Measurements from ENCODE around the gene BBS9.

BBS9 gene

DNA sequence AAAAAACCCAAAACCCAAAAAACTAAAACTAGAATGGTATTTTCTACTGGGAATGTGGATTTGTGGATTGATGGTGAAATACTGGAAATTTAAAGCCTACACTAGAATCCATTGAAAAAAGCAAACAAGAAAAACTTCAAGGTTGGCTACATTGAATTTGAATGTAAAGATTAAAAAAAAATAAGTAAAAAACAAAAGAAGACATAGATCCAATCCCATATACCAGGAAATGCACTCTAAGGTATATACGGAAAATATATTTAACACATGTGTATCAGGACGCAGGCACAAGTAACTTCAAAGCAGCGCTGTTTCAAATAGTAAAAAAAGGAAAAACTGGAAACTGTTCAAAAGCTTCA, 754 bp upstream of the BBS9 start:
- DNase-seq, result no peak

DNA sequence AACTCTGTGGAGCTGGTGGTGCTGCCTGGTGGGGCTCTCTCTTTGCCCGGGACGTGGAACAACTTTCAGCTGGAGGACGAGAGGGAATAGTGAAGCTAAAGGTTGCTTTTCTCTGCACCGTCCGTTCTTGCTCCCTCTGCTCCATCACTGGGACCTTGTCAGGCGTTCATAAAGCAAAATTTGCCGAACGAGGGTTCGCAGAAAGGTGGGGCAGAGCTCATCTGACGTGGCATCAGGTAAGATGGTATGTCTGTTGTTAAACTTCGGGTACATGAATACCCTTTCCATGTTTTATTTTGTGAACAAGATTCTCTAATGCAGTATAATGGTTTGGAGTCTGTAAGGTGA, 416 bp downstream of the BBS9 start:
- no peak for DNase-seq

DNA sequence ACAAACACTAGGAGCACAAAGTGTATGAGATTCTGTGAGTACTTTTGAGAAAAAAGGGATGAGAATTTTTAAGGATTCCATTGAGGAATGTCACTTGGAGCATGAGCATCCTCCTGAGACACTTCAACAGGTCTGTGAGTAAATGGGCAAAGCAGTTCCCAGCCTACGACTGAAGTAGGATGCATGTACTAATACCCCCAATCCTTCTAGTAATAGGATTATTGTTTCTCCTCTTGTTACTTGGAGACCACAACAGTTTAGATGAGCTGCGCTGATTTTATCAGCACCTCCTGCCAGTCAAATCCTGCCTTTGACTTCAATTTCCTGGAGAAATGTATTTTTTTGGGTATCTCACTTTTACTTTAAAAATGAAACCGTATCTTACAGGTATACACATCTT, 820 bp downstream of the BBS9 start:
- no peak for DNase-seq

DNA sequence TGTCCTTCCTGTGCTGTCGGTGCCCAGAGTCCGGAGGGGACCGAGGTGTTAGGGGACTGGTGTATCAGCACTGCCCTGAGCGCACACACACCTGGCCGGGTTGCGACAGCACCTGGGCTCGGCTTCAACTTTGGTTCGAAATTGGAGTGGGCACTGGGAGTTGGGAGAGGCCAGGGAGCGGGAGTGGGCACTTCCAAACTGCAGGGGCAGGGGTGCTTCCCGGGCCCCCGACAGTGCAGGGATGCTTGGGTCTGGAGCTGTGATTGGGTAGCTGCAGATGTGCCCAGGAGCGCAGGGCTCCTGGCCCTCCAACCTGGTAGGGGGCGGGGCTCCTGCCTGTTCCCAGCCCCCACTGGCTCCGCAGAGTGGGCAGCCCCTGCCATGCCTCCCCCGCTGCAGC, 7.7 kb downstream of the BBS9 start:
- no peak for DNase-seq

DNA sequence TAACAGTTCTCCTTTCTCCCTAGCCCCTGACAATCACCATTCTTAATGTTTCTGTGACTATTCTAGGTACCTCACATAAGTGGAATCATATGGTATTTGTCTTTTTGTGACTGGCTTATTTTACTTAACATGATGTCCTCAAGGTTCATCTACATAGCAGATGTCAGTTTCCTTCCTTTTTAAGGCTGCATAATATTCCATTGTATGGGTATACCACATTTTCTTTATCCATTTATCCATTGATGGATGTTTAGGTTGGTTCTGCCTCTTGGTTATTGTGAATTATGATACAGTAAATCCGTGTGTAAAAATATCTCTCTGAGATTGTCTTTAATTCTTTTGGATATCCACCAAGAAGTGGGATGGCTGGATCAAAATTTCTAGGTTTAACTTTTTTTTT, 13.2 kb downstream of the BBS9 start:
- no peak for DNase-seq

DNA sequence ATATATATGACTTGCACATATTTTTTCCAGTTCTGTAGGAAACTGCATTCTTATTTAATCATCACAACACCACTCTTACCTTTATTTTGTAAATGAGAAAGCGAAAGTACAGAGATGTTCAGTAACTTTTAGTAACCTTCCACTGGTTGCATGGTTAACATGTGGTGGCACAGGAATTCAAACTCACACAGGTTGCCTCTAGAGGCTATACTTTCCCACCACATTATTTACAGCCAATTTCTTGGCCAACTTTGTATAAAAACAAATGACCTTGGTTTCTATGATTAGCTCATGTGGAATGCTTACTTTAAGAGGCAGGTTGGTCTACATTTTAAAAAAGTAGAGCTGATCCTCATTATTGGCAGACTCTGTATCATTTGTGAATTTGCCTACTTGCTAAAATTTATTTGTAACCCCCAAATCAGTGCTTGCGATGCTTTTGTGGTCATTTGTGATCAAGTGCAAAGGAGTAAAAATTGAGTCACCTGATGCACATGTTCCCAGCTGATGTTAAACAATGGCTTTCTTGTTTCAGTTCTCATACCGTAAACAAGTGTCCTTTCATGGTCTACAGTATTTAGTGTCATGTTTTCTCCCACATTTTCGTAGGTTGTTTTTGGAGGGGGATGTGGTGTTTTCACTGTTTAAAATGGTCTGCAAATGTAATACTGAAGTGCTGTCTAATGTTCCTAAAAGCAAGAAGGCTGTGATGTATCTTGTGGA, 14.8 kb downstream of the BBS9 start:
- no peak for DNase-seq

DNA sequence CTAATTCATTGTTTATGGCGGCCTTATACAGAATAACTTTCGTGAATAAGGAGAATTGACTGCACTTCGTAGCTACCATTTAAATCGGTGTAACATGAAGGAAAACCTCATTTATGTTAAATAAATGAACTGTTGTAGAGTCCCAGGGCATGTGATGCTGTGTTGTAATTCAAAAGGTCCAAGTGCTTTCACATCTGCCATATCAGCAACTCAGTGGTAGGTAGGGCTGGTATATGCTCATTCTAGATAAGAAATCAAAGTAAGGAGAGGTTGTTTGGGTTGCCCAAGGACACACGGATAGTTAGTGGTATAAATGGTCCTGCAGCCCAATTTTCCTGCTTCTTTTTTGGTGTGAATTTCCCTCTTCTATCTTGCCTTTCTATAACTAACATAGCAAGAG, 15.8 kb downstream of the BBS9 start:
- no peak for DNase-seq

DNA sequence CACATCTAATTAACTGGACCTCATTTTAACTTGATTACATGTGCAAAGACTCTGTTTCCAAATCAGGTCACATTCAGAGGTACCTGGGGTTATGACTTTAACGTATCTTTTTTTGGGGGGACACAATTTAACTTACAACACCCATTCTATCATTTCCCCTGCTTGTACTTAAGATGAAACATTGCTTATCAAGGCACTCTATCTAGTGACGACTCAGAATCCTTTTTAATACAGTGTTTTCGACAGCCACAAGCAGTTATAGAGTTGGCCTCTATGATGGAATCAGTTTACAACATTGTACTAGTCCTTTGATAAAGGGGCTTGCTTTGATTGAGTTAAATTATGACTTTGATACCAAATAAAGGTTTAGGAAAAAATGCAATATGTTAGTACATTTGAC, 22.7 kb downstream of the BBS9 start:
- DNase-seq, result no peak

DNA sequence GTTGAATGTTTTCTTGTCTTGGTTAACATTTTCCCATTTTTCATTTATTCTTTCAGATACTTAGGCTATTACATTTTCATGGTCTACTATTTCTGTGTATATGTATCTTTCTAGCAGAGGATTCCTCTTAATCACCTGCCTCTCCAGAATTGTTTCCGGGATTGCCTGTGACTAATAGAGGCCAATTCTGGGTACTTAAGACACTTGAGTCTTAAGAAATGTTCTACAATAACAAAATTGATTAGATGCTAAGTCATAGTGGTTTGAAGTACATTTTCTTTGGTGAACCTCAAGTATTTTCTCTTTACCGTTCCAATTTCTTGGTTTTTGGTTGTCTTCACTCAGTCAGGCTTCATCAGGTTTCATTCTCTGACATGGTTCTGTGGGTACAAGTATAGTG, 26.4 kb downstream of the BBS9 start:
- DNase-seq, result no peak

DNA sequence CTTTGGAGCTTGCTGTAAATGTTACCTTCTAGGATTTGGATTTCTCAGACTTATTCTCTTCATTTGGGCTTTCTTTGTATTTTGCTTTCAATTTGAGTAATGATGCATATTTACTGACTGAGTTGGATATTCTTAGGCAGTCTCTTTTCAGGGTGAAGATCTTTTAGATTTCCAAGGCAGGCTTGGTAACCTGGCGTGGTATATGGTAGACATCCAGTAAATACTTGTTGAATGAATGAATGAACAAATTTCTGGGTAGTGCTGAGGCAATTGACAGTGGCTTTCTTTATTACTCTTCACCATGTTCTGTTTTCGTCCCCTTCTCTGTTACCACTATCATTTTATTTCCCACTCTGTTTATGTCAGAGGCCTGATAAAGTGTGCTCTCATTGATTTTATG, 27.1 kb downstream of the BBS9 start:
- DNase-seq, result no peak

DNA sequence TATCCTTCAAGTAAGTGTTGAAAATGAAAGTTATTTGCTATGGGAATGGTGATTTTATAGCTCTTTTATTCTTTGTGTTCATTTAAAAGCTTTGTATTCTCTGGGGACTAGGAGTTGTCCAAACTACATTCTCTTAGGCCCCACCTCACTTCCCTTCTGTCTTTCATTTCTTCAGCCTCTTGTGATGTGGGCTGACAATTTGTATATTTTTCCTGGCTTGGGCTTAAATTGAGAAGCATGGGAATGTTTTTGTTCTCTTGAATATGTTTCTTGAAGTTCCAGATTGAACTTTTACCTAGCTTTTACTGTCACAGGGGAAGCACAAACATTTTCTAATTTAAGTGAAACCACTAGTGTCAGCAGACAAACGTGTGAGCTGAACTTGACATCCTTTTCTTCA, 27.9 kb downstream of the BBS9 start:
- no peak for DNase-seq

DNA sequence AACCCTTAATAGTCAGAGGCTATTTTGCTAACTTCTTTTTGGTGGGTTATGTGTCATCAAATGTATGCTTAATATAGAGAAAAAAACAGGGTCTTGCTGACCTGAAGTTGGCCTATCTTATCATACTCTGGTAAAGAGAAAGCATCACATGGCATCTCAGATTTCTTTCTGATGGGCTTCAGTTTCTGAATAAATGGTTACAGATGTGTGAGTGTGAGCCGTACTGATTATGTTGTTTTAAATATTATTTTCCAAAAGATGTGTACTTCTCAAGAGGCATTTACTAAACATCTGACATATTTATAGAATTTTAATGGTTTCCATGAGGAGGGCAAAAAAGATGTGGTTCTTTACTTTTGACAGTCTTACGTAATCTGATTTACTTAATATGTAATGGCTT, 28.4 kb downstream of the BBS9 start:
- DNase-seq, result no peak

DNA sequence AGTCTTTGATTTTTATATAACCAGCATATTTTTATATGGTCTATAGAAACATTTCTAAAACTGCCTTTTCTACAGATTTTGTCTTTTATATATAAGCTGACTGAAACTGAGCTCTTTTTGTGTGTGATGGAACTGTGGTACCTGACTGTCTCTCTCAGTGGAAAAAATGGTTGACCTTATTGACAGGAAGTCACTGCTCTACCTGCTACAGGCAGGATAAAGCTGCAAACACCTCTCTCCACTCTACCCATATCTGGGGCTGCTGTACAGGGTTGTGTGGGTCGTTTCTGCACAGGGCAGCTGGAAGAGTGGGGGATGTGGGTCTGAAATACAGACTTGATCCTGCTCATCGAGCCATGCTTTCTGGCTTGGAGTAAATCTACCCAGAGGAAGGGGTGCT, 48.5 kb downstream of the BBS9 start:
- DNase-seq, result no peak

DNA sequence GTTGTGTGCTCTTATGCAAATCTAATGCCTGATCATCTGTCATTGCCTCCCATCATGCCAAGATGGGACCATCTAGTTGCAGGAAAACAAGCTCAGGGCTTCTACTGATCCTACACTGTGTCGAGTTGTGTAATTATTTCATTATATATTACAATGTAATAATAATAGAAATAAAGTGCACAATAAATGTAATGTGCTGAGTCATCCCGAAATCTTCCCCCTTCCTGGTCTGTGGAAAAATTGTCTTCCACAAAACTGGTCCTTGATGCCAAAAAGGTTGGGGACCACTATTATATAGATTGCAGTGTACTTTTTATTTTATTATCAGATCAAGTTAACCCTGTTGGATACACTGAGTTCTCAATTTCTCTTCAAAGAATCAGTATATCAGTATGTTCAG, 50.2 kb downstream of the BBS9 start:
- DNase-seq, result no peak

DNA sequence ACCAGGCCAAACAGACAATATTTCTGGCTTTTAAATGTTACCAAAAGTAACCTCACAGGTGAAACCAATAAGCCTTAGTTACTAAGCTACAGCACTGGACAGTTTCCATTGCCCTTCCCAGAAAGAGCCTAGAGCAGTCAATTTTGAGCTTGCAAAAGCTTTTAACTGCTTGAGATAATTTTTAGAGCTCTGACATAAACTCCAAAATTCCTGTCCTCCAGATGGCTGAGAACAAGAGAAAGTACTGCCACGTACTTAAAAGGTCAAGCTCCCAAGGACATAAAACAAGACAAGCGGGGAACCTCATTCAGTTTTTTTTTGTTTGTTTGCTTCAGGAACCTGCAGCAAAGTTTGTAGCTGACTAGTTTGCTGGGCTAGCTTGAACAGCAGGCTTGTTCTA, 54.1 kb downstream of the BBS9 start:
- DNase-seq, result no peak

DNA sequence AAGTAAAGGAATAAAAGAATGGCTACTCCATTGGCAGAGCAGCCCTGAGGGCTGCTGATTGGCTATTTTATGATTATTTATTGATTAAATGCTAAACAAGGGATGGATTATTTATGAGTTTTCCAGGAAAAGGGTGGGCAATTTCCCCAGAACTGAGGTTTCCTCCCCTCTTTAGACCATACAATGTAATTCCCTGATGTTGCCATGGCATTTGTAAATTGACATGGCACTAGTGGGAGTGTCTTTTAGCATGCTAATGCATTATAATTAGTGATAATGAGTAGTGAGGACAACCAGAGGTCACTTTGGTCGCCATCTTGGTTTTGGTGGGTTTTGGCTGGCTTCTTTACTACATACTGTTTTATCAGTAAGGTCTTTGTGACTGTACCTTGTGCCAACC, 55.5 kb downstream of the BBS9 start:
- DNase-seq, result no peak

DNA sequence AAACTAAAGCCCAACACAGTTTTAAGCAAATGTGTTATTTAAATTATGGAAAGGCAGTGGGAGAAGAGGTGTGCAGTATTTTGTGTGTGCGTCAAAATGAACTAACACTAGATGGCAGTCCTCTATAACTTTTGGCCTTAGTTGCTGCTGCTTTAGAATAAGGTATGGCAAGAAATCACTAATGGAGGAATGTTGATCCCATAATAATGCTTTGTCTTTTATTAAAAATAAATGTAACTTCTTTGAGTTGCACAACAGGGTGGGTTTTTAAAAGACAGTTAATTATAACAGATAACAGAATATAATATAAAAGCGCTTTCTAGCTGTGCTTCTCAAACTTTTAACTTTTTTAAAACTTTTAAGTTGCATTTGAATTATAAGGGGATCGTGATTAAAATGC, 56.4 kb downstream of the BBS9 start:
- DNase-seq, result peak; percentile 35

DNA sequence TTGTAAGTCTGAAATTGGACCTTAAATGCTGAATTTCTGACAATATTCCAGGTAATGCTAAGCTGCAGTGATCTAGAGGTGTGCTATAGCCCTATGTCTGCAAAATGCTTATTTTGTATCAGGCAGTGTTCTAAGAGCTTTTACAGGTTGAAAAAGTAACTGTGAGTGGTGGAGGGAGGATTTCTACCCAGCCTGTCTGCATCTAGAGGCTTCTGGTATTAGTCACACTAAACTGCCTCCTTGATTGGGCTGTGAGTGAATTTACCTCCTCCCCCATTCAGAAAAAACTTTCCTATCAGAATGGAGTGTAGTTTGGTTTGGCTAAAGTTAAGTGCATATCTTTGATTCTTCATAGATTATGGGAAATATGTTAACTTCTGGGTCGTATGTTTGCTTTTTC, 56.8 kb downstream of the BBS9 start:
- no peak for DNase-seq

DNA sequence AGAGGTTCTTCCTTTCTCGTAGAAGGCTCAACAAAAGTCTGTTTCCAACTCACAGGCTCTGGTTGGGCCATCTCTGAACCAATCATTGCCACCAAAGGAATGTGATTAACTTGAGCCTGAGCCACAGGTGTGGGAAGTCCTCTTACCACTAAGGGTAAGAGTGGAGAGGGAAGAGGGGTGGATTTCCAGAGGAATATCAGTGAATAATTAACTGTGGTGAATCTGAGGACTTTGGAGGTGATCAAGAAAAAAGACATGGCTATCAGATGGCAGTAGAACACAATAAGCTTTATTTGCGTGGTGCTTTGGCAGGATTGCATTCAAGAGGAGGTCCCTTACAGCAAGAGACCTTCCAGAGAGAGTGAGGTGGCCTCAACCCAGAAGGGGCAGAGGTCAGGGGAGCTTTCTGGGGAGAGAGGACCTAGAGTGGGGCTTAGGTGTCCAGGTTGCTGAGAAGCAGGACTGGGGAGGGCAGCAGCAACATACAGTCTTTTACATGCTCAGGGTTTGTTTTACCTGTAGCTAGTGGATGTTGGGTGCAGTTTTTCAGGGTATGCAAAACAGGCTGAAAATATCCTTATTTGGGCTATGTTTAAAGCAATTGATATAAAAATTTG, 61.4 kb downstream of the BBS9 start:
- no peak for DNase-seq

DNA sequence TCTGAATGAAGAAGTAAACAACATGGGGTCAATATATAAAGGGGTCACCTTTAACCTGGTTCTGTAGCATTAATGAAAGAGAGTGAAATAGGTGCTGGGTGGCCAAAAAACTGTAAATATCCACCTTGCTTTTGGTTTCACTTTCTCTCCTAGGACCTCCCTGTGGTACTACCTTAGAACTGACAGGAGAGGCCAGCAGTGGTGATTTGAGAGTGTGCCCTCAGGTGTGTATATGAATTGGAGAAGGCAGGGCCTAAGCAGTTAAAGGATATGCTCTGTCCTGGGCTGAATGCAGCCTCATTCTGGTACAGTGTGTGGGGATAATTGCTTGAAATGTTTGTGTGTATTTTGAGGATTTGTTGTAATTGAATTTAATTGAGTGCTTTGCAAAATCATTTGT, 62.0 kb downstream of the BBS9 start:
- no peak for DNase-seq

DNA sequence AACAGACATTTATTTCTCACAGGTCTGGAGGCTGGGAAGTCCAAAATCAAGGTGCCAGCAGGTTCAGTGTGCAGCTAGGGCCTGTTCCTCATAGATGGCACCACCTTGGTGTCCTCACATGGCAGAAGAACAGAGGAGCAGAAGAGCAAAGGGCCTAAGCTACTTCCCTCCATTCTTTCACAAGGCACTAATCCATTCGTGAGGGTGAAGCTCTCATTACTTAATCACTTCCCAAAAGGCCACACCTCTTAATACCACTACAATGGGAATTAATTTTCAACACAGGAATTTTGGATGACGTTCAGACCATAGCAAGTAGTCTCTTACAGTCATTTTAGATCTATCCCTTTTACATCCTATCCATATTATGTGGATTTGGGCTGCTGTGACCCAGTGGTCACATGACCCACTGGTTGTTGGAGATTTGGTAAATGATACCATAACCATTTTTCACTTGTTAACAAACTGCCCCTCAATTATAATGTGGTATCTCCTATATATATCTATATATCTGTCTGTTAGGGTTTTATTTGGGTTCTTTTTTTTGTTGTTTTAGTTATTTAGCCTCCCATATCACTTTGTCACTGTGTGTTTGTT, 63.4 kb downstream of the BBS9 start:
- no peak for DNase-seq

DNA sequence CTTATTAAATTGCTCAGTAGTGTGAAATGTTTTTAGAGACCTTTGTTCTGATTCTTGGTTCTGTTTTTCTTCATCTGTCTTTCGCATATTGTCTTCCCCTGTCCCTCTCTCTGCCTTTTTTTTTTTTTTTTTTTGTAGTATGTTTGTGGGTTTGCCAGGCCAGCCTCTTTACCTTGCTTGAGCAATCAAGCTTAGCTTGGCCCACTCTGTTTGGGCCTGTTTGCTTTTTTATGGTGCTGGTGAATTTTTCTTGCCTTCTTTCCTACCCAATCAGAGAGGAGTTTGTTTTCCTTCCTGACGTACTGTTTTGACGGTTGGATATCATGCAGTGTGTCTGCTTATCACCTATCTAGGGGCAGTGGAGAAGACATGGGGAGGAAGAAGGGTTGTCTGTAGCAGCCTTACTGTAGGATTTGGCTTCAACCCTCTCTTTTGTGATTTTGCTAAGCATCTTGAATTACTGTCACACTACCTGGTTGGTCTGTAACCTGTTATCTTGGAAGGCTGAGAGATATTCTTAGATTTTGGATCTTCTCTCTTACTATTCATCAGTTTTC, 64.0 kb downstream of the BBS9 start:
- no peak for DNase-seq

DNA sequence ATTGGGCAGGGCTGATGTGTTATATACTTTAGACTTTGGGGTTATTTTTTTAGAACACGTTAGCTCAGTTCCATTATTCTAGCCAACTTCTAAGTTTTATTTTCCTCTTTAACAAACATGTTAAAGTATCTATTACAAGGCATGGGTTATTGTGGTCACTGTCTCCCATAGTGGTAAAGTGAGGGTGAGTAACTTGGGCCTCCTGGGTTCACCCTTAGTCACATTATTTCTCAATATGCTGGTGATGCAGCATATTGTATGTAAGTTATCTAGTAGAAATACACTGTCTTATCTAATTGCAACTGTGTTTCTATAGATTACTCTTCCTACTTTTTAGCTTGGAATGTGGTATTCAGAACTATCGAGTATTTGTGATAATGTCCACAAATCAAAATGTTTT, 65.9 kb downstream of the BBS9 start:
- no peak for DNase-seq

DNA sequence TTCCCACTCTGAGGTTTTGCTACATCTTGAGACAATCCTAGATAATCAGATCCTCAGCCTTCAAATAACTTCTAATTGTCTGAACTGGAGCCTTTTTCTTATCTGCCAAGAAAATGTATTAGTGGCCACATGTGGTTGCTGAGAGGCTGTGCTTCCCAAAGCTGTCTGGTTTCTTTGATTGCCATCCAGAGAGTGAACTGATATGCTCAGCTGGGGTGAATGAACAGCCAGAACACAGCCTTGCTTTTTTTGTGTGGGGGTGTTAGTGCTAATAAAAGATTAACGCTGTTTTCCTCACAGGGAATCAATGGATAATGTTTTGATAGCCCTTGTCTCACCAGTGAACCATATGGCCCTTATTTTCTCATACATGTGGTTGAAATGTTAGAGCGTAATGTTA, 66.9 kb downstream of the BBS9 start:
- DNase-seq, result no peak

DNA sequence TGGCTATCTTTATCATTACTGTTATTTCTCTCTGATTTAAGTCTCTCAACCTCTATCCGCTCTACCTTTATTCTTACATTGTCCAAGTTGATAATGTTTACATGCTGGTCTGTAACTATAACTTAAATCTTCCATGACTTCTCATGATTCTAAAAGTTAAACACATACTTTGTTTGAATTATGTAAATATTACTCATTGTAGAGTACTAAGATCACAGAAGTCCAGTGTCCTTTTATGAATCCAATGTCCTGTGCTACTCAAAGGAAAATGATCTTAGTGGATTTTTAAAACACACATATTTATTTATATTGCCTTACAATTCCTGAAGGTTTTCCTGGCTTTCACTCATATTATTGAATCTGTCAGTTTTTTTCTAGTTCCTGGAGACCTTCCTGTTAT, 70.9 kb downstream of the BBS9 start:
- DNase-seq, result no peak
